NK-92 (cell line): ENCODE measurements around the gene GTPBP1.

Experiments used
- DNase-seq: peaks from one replicate; lab custom pipeline; 2025; ENCODE audit not compliant: unreplicated experiment; lab: John Stamatoyannopoulos, UW

GTPBP1 gene

DNA sequence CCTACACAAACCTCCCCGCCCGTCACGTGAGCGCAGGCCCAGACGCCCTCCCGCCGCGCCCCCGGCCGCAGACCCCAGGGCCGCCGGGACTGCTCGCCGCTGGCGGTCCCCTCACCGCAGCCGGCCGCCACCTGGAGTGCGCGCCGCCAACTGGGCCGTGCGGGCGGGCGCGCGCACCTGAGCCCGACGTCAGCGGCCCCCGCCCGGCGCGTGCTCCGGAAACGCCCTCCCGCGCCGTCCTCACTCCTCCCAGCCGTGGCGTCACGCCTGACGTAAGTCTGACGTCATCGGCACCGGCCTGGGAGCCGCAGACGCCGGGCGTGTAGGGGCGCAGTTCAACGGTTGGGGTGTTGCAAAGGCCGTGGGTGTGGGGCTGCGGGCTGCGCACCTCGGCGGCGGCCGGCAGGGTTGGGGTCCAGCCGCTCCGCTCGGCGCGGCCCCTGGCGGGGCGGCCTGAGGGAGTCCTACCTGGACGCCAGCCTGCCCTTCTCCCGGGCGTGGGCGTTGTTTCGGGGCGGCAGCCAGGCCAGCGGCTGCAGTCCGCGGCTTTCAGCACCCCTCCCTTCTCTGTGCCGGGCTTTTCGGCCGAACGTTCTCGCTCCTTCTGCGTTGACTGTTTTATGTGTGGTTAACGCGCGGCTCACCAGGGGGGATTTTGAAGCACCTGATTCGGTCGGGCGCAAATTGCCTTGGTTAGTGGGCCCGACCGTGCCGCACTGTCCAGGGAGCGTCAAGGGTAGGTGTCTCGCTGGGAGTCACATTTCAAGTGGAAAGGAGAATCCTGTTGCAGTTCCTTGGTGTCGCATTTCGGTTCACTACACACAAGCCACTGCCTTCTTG is 4.7 kb upstream of the GTPBP1 start, which contains the start of gene JOSD1:
Gene JOSD1 (minus strand): TSS at position 155 of the 840 bp plus-strand sequence. CDS start 956 bp downstream, outside the sequence.
- DNase-seq = peak; percentile 76

DNA sequence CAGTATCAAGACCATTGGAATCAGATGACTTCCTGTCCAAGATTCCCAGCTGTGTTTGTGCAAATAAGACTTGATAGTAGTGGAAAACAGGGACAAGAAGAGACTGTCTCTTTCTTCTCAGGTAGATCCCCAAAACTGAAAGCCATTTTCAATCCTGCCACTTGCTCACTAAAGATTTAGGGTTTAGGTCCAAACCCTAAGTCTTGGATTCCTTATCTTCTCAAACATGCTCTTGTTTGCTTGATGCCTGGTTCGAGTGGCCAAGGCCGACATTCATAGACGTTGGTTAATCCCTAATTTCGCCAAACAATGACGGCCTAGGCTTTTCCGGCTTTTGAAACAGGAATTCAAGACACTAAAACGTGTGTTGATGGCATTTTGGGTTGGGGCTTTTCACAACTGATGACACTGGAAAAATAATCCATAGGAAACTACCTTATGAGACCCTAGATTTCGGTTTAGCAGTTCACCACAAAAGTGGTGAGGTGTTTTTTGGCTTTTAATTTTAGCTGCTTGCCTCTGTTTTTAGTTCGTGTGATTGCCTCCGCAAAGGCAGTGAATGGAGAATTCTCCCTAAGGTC is 1.0 kb upstream of the GTPBP1 start:
- DNase-seq = no peak

DNA sequence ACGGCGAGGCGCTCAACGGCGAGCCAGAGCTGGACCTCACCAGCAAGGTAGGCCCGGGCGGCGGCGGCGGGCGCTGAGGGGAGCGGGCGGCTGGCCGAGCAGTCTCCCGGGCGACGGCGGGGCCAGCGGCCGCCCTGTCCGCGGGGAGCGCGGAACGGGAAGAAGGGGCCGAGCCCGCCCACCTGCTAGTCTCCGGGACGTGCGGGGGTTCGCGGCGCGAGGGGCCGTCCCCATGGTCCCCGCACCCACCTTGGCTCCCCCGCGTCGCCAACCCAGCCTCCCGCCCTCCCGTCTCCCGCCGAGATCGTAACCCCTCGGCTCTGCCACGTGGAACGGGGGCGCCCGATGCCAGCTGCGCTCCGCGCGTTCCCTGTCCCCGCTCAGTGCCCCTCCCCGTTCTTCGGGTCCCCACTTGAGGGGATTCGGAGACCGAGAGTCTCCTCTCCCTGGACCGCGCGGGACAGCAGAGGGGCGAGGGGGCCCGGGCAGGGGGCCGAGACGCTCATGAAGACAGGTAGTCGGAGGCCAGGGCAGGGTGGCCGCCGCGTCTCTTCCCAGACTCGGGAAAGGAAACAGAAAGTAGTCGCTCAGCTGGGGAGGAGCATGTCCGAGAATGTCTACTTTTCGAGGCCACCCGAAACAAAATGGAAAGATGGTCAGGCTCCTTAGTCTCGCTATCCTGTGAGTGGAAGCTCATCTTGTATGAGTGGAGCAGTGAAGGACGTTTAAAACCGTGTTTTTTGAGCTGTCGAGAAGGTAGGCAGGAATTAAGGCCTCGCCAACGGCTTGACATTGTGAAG is 557 bp downstream of the GTPBP1 start:
- DNase-seq = no peak

DNA sequence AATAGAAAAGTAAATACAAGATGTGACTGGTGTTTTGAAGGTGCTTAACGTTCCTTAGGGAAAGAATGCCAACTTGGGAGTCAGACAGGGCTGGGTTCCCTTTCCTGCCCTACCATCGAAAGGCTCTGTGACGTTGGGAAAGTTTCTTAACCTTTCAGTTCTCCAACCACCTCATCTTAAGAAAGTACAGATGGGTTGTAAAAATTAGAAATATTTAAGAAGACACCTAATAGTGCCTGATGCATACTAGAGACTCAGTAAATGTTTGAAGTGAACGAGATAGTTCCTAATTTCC is 1.1 kb downstream of the GTPBP1 start:
- DNase-seq = no peak

DNA sequence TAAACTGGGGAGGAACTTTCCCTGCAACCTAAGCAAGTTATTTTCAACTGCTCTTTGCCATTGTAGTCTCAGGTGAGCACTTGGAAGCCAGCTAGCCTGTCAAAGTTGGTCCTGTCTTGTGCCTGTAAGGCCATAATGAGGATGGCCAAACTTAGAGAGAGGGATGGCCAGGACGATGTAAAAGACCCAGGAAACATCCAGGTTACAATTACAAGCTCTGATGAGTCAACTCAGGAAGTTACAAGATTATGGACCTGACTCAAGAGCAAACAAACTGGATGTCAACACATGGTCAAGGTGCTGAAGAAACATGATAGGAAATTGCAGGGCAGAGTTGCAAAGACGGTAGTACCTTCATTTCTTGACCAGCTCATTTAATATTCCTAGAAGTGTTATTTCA is 1.6 kb downstream of the GTPBP1 start:
- no peak for DNase-seq

DNA sequence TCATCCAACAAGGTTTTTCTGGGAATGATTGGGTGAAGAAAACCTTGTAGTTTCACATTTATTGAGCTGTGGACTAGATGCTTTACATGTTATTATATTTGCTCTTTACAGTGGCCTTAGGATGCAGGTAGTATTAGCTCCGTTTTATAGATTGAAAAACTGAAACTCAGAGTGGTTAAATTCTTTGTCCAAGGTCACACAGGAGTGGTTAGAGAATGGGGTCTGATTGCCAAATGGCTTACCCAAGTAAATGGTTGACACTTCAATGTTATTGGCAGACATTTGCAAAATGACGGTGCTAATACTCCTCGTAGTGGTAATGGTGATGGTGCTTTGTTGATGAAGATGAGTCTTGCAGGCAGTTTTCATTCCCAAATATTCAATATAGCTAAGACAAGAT is 2.2 kb downstream of the GTPBP1 start:
- no peak for DNase-seq

DNA sequence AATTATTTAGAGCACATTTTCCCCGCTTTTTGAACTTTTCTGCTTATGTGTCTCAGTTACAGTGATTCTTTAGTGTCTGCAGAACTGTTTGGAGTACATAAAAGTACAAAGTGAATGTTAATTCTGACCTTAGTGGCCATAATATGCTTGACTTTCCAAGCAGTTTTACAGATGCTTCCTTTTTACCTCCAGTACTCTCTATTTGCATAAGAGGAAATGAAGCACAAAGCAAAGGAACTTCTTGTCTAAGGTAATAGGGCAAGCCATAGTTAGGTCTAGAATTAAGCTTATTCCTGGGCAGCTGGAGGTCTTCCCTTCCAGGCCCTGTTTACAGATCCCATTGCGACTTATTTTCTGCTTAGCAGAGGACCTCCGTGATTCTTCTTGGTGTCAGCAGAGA is 3.6 kb downstream of the GTPBP1 start:
- no peak for DNase-seq

DNA sequence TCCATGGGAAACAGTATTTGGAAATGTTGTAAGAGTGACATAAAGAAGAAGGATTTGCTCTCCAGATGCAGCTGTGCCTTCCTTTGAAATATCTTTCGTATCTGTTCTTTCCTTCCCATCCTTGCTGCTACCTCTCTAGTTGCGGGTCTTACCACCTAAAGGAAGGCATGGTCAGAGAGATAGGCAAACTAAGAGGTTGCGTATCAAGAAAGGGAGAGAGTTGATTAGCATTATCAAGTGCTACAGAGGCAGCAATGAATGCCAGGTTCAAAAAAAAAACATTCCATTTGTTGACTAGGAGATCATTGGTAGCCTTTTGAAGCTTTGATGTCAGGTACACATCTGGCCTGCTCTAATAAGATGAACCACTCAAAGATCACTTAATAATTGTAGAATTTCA is 4.6 kb downstream of the GTPBP1 start:
- no peak for DNase-seq

DNA sequence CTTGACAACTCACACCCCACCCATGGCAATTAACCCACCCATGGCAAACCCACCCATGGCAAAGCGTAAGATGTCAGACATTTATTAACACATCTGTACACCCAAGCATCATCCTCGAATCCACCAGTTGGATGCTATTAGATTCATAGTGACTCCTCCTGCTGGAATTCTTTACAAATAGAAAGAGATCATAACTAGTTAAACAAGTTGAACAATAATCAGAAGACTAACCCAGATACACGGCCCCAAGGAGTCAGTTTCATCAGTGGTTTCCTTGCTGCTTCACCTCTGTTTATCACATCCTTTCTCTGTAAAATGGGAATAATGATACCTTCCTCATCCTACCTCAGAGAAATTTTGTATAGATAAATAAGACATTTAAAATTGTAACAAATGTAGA is 5.1 kb downstream of the GTPBP1 start:
- DNase-seq = no peak

DNA sequence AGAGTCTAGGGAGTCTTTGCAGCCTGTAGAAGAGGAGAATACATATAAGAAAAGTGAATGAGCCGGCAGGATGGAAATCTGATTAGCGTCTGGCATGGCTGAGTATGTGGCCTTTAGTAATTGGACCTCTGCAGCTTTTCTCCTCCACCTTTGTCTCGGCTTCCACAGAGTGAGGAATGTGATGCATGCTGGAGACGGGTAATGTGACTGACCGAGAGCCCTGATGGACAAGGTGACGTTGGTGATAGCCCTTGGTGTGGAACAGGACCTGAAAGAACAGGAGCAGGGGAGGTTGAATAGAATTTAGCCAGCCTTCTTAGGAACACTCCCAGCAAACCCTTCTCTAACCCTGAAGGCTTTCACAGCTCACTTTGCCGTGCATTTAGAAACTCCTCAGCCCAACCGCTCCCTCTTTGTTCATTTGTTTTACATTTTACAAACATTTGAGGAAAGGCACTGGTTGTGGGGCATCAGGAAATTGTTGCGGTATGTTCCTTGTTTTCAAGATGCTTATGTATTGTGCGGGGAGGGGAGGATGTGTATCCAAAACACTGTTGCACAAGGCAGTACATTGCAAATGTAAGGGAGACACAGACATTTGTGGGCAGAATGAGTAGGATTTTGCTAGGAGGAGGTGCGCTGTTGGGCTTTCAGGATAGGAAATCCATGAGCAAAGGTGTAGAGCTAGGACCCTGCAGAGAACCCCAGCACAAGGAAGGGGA is 6.9 kb downstream of the GTPBP1 start:
- DNase-seq = no peak

DNA sequence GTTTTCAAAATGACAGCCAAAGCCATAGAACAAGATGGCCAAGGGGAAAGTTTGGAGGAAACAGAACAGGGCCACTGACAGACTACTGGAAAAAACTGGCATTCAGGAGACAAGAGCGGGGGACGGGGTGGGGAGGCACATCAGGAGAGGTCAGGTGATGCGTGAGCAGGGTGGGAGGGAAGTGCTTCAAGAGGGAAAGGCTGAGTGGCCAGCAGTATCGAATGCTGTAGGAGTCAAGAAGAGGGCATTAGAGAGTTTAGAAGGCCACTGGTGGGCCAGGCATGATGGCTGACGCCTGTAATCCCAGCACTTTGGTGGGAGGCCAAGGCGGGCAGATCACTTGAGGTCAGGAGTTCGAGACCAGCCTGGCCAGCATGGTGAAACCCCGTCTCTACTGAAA is 8.2 kb downstream of the GTPBP1 start:
- DNase-seq = no peak

DNA sequence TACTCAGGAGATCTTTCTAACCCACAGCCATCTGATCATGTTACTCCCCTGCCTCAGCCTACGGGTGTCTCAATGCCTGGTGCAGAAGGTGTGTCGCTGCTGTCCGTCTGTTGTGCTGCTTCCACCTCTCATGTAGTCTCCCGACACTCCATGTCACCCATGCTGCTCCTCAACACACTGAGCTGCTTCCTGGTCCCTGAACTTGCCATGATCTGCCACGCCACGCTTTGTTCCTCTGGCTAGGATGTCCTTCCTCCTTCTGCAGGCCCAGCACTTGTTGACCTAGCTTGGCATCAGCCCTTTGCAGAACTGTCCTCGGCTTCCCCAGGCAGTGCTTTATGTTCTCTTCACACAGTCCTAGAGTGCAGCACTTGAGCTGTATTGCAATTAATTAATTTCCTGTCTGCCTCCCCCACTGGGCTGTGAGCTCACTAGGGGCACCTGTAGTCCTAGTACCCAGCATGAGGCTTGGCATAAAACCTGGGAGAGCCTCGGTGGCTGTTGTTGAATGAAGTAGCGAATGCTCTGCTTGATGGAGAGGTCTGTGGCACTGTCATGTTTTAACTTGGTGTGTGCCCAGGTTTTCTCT is 9.5 kb downstream of the GTPBP1 start:
- no peak for DNase-seq

DNA sequence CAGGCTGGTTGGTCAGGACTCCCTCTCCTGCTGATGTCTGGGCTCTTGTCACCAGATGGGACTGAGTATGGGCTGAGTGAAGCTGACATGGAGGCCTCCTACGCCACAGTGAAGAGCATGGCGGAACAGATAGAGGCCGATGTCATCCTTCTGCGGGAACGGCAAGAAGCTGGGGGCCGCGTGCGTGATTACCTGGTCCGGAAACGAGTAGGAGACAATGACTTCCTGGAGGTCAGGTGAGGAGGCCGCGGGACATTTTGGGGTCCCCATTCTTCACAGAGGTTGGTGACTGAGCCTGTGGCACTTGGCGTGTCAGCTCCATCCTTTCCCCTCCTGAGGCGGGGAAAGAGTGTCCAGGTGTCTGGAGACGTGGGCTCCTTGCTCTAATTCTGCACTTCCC is 10.1 kb downstream of the GTPBP1 start:
- DNase-seq = no peak

DNA sequence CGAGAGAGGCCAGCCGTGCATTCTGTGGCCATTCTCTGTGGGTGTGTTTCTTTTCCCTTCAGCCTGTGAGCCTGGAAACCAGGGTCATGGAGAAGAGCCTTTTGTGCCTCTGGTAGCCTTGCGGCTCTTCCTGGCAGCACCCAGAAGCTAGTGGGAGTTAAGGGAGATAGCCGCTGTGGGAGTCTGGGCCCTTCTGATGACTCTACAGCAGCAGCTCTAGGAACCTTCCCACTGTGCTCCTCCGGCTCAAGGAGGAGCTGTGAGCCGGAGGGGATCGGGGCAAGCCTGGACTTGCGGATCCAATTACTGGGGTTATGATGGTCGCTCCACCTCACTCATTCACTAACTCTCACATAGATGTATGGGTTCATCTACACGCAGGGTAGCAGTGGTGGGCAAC is 10.5 kb downstream of the GTPBP1 start:
- DNase-seq = no peak

DNA sequence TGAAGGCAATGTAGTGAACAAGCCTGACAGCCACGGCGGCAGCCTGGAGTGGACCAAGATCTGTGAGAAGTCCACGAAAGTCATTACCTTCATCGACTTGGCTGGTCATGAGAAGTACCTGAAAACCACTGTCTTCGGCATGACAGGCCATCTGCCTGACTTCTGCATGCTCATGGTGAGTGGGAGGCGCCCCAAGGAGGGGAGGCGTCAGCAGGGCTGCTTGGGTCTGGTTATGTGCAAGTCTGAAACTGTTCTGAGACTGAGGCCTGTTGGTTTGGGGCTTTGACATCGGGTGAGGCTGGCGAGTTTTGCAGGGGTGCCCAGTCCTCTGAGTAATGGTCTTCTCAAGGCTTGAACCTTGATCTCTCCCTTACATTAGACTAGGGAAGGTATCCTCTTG is 11.1 kb downstream of the GTPBP1 start:
- no peak for DNase-seq

DNA sequence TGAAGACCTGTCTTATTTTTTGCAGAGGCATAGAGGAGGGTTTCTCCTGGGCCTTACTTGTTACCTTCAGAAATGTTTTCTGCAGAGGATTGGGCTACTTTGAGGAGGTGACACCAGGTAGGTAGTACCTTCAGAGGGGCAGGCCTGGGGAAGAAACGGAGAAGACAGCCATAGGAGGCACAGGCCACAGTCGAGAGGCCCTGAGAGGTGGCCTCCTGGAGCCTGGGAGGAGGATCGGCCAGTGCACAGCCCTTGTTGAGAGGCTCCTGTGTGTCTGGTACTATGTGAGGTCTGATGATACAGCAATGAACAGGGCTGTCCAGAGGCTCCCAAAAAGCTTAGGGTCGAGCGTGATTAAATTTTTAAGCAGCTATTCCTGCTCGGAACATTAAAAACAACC is 11.5 kb downstream of the GTPBP1 start:
- no peak for DNase-seq

DNA sequence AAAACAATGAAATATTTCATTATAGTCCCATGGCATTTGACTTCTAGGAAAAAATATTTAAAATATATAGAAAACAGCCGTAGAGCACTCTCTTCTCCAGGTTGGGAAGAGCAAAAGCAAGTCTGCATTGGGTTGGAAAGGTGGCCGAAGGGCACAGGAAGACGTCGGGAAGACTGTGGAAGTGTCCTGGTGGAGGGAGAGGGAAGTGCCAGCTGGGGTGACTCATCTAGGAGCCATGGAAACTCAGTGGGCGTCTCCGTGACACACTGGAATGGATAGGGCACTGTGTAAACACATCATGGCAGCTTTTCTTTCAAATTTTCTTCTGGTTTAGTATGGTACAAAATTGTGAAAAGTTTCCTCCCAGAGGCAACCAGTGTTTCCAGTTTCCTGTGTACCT is 12.7 kb downstream of the GTPBP1 start:
- no peak for DNase-seq

DNA sequence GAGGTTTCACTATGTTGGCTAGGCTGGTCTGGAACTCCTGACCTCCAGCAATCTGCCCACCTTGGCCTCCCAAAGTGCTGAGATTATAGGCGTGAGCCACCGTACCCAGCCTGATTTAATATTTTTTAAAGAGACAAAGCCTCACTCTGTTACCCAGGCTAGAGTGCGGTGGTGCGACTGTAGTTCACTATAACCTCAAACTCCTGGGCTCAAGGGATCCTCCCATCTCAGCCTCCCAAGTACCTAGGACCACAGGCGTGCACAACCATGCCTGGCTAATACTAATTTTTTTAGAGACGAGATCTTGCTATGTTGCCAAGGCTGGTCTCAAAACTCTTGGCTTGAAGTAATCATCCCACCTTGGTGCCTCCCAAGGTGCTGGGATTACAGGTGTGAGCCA is 13.5 kb downstream of the GTPBP1 start:
- no peak for DNase-seq

DNA sequence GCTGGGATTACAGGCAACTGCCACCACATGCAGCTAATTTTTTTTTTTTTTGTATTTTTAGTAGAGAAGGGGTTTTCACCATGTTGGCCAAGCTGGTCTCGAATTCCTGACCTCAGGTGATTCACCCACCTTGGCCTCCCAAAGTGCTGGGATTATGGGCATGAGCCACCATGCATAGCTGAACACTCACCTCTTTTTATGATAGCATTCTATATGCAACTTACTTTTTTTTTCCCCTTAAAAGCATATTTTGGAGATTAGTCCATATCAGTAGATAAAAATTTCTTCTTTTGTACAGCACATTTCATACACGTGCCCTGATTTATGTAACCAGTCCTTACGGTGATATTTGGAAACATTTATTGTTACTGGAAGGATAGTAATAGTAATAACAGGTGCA is 14.6 kb downstream of the GTPBP1 start:
- no peak for DNase-seq

DNA sequence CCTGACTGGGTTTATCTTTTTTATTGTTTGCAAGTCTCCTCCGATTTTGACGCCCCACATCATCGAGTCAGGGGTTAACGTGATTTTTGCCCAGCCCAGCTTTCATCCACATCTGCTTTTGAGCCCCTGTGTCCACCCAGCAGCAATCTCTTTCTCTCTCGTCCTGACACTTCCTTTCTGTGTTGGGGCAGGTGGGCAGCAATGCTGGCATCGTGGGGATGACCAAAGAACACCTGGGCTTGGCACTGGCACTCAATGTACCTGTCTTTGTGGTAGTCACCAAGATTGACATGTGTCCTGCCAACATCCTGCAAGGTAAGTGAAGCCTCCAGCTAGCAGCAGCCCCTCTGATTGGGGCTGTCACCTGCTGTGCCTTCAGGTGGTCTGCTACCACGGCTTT is 15.8 kb downstream of the GTPBP1 start:
- DNase-seq = no peak

DNA sequence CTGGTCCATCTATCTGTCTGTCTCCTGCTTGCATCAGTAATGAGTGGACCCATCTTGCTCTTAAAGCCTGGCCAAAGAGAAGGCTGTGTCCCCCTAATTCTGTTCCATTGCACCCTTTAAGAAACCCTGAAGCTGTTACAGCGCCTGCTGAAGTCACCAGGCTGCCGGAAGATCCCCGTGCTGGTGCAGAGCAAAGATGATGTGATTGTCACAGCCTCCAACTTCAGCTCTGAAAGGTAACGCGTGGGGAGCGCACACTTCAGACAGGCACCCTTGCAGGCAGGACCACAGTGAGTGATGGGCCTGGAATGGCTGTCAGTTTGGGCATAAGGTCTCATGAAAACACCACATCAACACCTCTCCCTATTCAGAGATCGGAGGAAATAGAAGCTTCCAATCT is 18.4 kb downstream of the GTPBP1 start:
- no peak for DNase-seq
